Muscle of back (tissue), 11 donors: ENCODE data around the gene DCLRE1B. TPM values are rescaled to one million over a fixed set of nuclear protein-coding genes. Genes with fewer than 3 reads are reported as not detected.

Experiments used
- DNase-seq, 3 donors: peaks; one replicate each; pipeline versions ENCODE4 v3.0.0 to v3.0.0-alpha.2; 2013
- polyA plus RNA-seq, 10 donors: library from polyadenylated mRNA; unstranded; fragments of 120-200 nt; gene quantifications; one replicate each; pipeline ENCODE4 v1.2.1, GENCODE V29; 2013; ENCODE audit not compliant: insufficient read length in 10 of 10

The DCLRE1B gene
- polyA plus RNA-seq, 10 donors: 7.6 to 11.6 (median 9.0) TPM

DNA sequence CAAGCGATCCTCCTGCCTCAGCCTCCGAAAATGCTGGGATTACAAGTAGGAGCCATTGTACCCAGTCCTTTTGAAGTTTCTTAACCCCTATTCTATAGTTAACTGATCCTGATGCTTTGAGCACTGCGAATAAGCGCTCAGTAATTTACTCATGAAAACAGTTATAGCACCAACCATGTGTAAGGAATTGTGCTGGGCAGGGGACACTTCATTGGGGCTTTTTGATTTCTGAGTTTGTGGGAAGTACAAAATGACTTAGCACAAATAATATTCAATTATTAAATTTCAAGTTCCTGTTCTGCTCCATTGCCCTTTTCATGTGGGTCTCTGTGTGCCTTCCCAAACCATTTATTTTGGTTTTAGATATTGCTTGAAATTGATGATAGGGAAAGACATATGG is 17.8 kb downstream of the DCLRE1B start:
- DNase-seq: no peak

DNA sequence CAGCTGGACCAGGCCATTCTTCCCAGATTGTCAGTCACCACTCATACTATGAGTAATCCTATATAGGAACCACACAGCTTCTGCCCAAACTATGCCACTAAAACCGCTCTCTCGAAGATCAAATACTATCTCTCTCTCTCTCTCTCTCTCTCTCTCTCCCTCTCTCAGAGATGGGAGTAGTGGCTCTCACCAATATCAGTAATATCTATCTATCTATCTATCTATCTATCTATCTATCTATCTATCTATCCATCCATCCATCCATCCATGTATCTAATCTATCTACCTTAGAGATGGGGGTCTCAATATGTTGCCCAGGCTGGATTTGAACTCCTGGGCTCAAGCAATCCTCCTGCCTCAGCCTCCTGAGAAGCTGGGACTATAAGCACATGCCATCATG is 19.3 kb downstream of the DCLRE1B start:
- no peak for DNase-seq

DNA sequence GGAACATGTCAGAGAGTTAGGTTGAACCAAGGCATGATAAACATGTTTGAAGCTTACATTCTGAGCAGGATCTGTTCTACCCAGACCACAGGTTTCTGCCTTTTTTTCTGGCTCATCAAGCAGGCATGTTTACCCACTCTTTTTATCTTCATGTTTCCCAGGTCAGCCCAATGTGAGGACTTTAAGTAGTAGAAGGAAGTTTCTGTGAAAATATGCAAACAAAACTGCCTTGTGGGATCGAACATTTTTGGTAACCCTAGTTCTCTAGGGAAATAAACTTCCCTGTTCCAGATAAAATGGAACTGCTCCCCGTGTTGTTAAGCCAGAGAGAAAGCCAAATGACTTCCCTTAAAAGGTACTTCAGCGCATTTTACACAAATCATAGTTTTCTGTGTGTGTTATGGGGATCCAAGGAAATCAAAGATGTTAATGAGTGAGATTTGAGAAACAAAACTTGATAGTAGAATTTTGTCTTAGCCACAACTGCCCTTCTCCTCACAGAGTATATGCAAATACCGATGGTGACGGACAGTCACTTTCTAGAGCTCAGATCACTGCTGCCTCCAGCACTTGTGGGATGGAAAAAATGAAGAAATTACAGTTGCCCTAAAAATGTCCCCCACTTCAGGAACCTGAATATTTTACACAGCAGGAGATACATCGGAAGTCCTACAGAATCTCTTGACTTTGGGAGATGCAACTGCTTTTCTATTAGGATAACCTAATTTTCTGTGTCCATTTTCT is 23.2 kb downstream of the DCLRE1B start:
- no peak for DNase-seq

DNA sequence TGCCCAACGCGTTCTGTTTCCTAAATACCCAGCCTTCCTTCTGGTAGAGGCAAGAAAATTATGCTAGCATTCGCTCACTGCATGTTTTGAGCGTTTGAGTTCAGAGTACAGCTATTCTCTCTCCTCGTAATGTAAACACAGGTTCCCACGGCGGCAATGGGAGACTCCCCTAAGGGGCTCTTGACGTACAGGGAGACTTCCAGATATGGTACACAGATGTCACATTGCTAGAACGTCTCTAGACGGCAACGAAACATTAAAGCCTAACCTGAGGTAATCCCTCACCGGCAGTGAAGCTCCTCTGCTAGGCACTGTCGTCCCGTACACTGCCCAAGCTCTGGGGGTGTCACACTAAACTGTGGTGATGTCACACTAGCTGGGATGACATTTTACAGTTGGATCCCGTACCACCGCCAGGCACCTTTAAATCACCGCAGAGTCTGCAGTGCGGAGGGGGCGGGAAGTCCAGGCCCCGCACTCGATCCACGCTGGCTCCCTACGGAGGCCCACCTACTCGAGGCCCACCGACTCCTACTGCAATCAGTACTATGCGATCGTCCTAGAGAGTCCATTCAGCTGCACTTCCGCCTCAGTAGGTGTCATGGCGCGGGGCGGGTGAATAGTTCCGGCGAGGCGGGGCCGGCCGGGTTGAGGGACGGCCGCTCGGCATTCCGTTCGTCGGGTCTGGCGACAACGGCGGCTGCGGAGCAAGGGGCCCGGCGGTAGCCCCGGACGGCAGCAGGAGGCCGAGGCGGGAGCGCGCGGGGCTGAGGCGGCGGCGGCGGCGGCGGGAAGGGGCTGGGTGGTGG is 24.0 kb downstream of the DCLRE1B start, which contains the start of gene HIPK1:
Gene HIPK1, plus strand, starts transcription at position 384 of the 809 bp plus-strand sequence.
- DNase-seq: peak; percentile 92 to 98 (median 94)

GRCh38 chr1:113929750-113930498 is 24.8 kb downstream of the DCLRE1B start:
- peak in 2 of 3 donors; percentile 44 to 80 for DNase-seq

DNA sequence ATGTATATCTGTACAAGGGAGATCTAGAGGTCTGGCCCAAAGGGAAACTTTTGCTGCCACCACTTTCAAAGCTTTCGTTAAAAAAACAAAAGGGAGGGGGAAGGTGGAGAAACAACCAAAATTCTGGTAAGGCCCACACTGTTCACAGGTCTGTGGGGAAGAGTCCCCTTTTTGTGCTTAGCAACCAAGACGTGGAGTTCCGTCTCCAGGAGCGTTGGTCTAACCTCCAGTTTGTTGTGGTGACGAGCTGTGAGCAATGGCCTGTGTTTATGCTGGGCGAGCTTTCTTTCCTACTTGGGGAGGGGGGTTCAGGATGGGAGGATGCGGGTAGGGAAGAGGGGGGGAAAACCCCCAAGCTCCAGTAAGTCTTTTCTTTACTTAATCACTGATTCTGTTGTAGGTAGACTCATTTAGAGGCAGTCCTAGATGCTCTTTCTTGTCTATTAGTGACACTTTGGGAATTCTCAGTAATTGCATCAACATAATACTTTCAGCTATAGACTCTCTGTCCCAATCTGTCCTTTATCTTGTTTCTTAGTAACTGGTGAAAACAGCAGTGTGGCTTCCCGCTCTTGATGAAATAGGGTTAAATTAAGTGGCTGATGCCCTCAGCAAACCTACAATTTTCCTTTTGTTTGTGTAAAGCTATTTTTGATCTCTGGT is 25.5 kb downstream of the DCLRE1B start:
- DNase-seq: peak; percentile 35 to 70 (median 48)

DNA sequence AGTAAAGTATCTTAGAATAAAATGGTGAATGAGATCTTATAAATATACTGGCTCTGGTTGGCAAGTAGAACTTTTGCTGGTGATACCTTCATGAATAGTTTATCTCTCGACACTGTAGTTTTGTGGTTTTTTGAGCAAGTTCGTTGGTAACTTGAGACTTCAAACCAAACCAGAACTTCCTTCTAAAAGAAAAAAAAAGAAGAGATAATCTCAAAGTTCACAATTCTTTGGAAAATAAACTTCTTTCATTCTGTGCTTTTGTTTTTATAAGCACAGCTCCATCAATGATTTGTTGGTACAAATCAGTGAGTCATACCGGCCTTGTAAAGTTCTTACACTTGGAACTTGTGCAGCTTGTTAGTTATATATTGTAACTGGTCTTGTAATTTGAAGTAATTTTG is 26.3 kb downstream of the DCLRE1B start:
- no peak for DNase-seq

DNA sequence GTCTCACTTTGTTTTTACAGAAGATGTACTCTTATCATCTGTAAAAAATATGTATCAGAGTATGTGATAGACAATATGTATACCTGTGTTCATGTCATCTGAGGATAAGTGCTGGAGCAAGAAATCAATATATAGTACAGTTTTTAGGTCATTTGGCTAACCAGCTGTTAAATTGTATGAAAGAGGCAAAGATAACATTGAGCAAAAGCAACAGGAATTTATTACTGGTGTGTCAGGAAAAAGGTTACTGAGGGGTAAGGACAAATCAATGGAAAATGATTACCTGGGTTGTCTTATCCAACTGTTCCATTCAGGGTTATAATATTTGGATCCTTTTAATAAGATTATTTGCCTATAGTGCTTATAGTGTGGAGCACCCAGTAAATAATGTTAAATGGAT is 28.9 kb downstream of the DCLRE1B start:
- DNase-seq: no peak

- no peak for DNase-seq
These were observed 29.5 kb downstream of the DCLRE1B start for GRCh38 chr1:113934511-113935055.

- no peak for DNase-seq
These were observed 30.1 kb downstream of the DCLRE1B start for GRCh38 chr1:113935176-113935575.

DNA sequence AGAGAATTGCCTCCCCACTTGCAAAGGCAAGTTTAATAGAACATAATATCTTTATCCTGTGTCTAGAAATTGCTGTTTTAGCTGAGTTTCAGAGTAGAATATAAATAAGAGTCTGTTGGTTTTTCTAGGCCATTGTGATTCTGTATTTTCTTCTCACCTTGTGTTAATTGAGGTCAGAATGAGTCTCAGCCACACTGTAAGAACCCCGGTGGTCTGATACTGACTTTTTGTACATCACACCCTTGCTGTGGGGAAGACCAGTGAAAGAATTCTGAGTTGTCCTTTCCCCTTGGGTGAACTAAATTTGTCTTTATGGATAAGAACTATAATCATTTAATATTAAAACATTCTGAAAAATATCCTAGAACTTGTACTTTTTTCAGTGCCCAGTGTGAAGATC is 30.8 kb downstream of the DCLRE1B start:
- no peak for DNase-seq

DNA sequence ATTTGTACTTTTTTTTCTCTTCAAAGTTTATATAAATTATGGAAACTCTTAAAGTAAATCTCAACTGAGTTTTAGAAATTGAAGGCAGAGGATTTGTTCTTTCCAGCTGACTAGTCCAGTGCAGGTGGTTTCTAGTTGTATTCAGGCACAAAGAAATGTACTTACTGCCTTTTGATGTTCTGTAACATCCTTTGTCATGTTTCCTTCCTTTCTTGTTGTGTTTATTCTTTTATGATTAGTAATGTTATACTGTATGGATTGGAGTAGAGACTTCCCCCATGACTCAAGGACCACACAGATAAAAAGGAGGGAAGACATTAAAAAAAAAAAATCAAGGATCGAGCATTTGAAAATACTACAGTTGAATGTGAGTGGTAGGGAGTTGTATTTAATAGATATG is 32.0 kb downstream of the DCLRE1B start:
- DNase-seq: no peak

- DNase-seq: no peak
These were observed 33.1 kb downstream of the DCLRE1B start for GRCh38 chr1:113938192-113938591.

DNA sequence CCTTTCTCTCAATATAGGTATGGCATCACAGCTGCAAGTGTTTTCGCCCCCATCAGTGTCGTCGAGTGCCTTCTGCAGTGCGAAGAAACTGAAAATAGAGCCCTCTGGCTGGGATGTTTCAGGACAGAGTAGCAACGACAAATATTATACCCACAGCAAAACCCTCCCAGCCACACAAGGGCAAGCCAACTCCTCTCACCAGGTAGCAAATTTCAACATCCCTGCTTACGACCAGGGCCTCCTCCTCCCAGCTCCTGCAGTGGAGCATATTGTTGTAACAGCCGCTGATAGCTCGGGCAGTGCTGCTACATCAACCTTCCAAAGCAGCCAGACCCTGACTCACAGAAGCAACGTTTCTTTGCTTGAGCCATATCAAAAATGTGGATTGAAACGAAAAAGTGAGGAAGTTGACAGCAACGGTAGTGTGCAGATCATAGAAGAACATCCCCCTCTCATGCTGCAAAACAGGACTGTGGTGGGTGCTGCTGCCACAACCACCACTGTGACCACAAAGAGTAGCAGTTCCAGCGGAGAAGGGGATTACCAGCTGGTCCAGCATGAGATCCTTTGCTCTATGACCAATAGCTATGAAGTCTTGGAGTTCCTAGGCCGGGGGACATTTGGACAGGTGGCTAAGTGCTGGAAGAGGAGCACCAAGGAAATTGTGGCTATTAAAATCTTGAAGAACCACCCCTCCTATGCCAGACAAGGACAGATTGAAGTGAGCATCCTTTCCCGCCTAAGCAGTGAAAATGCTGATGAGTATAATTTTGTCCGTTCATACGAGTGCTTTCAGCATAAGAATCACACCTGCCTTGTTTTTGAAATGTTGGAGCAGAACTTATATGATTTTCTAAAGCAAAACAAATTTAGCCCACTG is 35.5 kb downstream of the DCLRE1B start:
- no peak for DNase-seq

GRCh38 chr1:113941245-113941559 is 36.1 kb downstream of the DCLRE1B start:
- no peak for DNase-seq

- DNase-seq: no peak
These were observed 37.4 kb downstream of the DCLRE1B start for GRCh38 chr1:113942527-113942926.

DNA sequence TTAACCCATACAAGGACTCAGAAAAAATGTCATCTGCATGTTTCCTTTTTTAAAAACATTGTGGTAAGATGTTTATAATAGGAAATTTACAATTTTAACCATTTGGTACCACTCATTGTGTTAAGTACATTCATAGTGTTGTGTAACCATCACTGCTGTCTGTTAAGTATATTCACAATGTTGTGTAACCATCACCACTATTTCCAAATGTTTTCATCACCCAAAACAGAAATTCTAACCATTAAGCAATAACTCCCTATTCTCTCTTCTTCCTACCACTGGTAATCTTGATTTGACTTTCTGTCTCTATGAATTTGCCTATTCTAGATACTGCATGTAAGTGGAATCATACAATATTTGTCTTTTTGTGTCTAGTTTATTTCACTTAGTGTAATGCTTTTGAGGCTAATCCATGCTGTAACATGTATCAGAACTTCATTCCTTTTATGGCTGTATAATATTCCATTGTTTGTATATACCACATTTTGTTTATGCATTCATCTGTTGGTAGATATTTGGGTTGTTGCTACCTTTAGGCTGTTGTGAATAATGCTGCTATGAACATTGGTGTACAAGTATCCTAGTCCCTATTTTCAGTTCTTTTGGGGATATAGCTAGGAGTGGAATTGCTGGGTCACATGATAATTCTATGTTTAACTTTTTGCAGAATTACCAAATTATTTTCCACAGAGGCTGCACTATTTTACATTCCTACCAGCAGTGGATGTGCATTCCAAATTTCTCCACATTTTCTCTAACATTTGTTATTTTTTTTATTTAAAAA is 38.1 kb downstream of the DCLRE1B start:
- no peak for DNase-seq

- no peak for DNase-seq
These were observed 40.2 kb downstream of the DCLRE1B start for GRCh38 chr1:113945329-113945728.

DNA sequence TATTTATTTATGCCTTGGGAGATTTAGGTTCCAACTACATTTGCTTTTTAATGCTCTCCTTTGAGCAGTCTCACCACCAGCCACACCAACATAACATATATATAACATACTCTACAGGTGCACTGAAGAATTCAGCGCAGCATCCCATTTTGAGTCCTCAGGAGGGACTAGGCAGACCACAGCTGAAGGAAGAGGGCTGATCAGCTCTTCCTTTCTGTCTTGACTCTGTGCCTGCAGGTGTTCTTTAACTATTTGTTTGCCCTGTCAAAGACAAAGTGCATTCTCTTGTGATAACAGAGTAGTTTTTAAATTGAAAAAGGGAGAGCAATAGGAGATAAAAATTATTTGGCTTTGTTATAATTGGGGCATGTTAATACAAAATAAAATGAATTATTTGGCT is 41.0 kb downstream of the DCLRE1B start:
- no peak for DNase-seq
